ENCODE data around the gene METTL8. TPM values are rescaled to one million over a fixed set of nuclear protein-coding genes. Genes with fewer than 3 reads are reported as not detected.

METTL8 gene
- total RNA-seq, 1 donor from 2014 or later = 27.1 TPM

GRCh38 chr2:171346723-171347557 lies 86.8 kb downstream of the METTL8 start:
- no peak for DNase-seq (ENCODE audit: low spot score)

GRCh38 chr2:171345971-171346722 lies 87.6 kb downstream of the METTL8 start:
- DNase-seq (ENCODE audit: low spot score) = no peak

- DNase-seq (ENCODE audit: low spot score) = no peak
These were observed 89.6 kb downstream of the METTL8 start for GRCh38 chr2:171344182-171344581.

- DNase-seq (ENCODE audit: low spot score) = no peak
These were observed 91.8 kb downstream of the METTL8 start for GRCh38 chr2:171342067-171342413.

GRCh38 chr2:171341394-171342066 lies 92.3 kb downstream of the METTL8 start:
- DNase-seq (ENCODE audit: low spot score) = no peak

- DNase-seq (ENCODE audit: low spot score) = no peak
These were observed 98.8 kb downstream of the METTL8 start for GRCh38 chr2:171334946-171335345.

GRCh38 chr2:171334171-171334570 lies 99.6 kb downstream of the METTL8 start:
- no peak for DNase-seq (ENCODE audit: low spot score)

- DNase-seq (ENCODE audit: low spot score) = no peak
These were observed 103.4 kb downstream of the METTL8 start for GRCh38 chr2:171330155-171330956.

GRCh38 chr2:171327043-171327496 lies 106.7 kb downstream of the METTL8 start:
- no peak for DNase-seq (ENCODE audit: low spot score)

GRCh38 chr2:171325886-171326585 lies 107.8 kb downstream of the METTL8 start:
- DNase-seq (ENCODE audit: low spot score) = no peak

- DNase-seq (ENCODE audit: low spot score) = no peak
These were observed 109.7 kb downstream of the METTL8 start for GRCh38 chr2:171323971-171324528.

GRCh38 chr2:171322928-171323327 lies 110.9 kb downstream of the METTL8 start:
- DNase-seq (ENCODE audit: low spot score) = no peak

GRCh38 chr2:171320731-171321130 lies 113.1 kb downstream of the METTL8 start:
- DNase-seq (ENCODE audit: low spot score) = no peak

GRCh38 chr2:171320208-171320621 lies 113.6 kb downstream of the METTL8 start:
- no peak for DNase-seq (ENCODE audit: low spot score)

GRCh38 chr2:171319164-171319810 lies 114.5 kb downstream of the METTL8 start:
- no peak for DNase-seq (ENCODE audit: low spot score)

- DNase-seq (ENCODE audit: low spot score) = no peak
These were observed 115.3 kb downstream of the METTL8 start for GRCh38 chr2:171318463-171318934.

- DNase-seq (ENCODE audit: low spot score) = no peak
These were observed 116.2 kb downstream of the METTL8 start for GRCh38 chr2:171317492-171318125.

GRCh38 chr2:171316755-171317337 lies 116.9 kb downstream of the METTL8 start:
- no peak for DNase-seq (ENCODE audit: low spot score)

- no peak for DNase-seq (ENCODE audit: low spot score)
These were observed 117.6 kb downstream of the METTL8 start for GRCh38 chr2:171316220-171316619.

All from mesenteric fat pad (tissue), 1 donor.